Liver (tissue), 9 donors: Measurements from ENCODE around the gene LRMDA. TPM values are rescaled to one million over a fixed set of nuclear protein-coding genes. Genes with fewer than 3 reads are reported as not detected.

ENCODE experiments used
- DNase-seq: peaks from one replicate; pipeline ENCODE4 v3.0.0-alpha.2; 2017; ENCODE audit warnings: low spot score
- H3K27ac ChIP-seq, 2 donors: one replicate each; pipeline ENCODE4 v1.7.0; 2013; ENCODE audit warnings: inconsistent platforms in 2 of 2, low read length in 2 of 2, control low read depth in 1 of 2, low read depth in 1 of 2, mild to moderate bottlenecking in 1 of 2
- H3K27me3 ChIP-seq, 4 donors: one replicate each; pipeline versions ENCODE4 v1.6.1 to v1.7.0; 2013; ENCODE audit warnings: low read length in 3 of 4, inconsistent platforms in 1 of 4, mild to moderate bottlenecking in 1 of 4, moderate library complexity in 1 of 4; ENCODE audit not compliant: control insufficient read depth in 4 of 4, insufficient read depth in 4 of 4
- H3K36me3 ChIP-seq, 4 donors: one replicate each; pipeline versions ENCODE4 v1.6.1 to v1.7.0; 2013; ENCODE audit warnings: low read length in 3 of 4, mild to moderate bottlenecking in 3 of 4, low read depth in 1 of 4, moderate library complexity in 1 of 4; ENCODE audit not compliant: control insufficient read depth in 4 of 4, insufficient read depth in 3 of 4
- H3K4me1 ChIP-seq, 4 donors: one replicate each; pipeline versions ENCODE4 v1.6.1 to v1.7.0; 2013; ENCODE audit warnings: low read length in 3 of 4, mild to moderate bottlenecking in 3 of 4, moderate library complexity in 1 of 4; ENCODE audit not compliant: control insufficient read depth in 4 of 4, insufficient read depth in 4 of 4
- H3K4me3 ChIP-seq, 3 donors: one replicate each; pipeline versions ENCODE4 v1.6.1 to v1.7.0; 2013; ENCODE audit warnings: low read length in 3 of 3, control low read depth in 1 of 3, low read depth in 1 of 3, mild to moderate bottlenecking in 1 of 3
- H3K9ac ChIP-seq, 2 donors: one replicate each; pipeline ENCODE4 v1.7.0; 2013; ENCODE audit warnings: low read length in 2 of 2, mild to moderate bottlenecking in 2 of 2, moderate library complexity in 2 of 2, control low read depth in 1 of 2, low read depth in 1 of 2
- H3K9me3 ChIP-seq, 4 donors: one replicate each; pipeline versions ENCODE4 v1.6.1 to v1.7.0; 2013; ENCODE audit warnings: low read length in 3 of 4; ENCODE audit not compliant: control insufficient read depth in 4 of 4
- CTCF ChIP-seq: fragments of 150-350 bp; IDR thresholded peaks from 2 replicates; pipeline ENCODE4 v1.5.1; 2017; ENCODE audit warnings: improper control_type of control experiment, low read depth, low read length; ENCODE audit not compliant: missing input control
- EGR1 ChIP-seq, 2 donors: IDR thresholded peaks; 2 replicates each; pipeline ENCODE4 v1.6.1; 2016 to 2018; ENCODE audit warnings: antibody characterized with exemption in 2 of 2, low read depth in 2 of 2
- FOXA1 ChIP-seq: IDR thresholded peaks from 2 replicates; pipeline ENCODE4 v1.6.1; 2016; ENCODE audit warnings: antibody characterized with exemption
- FOXA2 ChIP-seq: IDR thresholded peaks from 2 replicates; pipeline ENCODE4 v1.6.1; 2016; ENCODE audit warnings: antibody characterized with exemption
- GABPA ChIP-seq, 2 donors: IDR thresholded peaks in 1 of 2; conservative IDR thresholded peaks in 1 of 2; 2 replicates each; pipeline ENCODE4 v1.6.1; 2016; ENCODE audit warnings: antibody characterized with exemption in 2 of 2, mild to moderate bottlenecking in 1 of 2, moderate library complexity in 1 of 2
- HNF4G ChIP-seq: IDR thresholded peaks from 2 replicates; pipeline ENCODE4 v1.6.1; 2016; ENCODE audit warnings: antibody characterized with exemption
- NR2F2 ChIP-seq: IDR thresholded peaks from 2 replicates; pipeline ENCODE4 v1.6.1; 2016; ENCODE audit warnings: antibody characterized with exemption
- RAD21 ChIP-seq, 2 donors: IDR thresholded peaks; 2 replicates each; pipeline ENCODE4 v1.6.1; 2016; ENCODE audit warnings: antibody characterized with exemption in 2 of 2, mild to moderate bottlenecking in 2 of 2
- REST ChIP-seq: IDR thresholded peaks from 2 replicates; pipeline ENCODE4 v1.6.1; 2016; ENCODE audit warnings: antibody characterized with exemption, mild to moderate bottlenecking
- RXRA ChIP-seq, 2 donors: IDR thresholded peaks; 2 replicates each; pipeline ENCODE4 v1.6.1; 2017 to 2018; ENCODE audit warnings: antibody characterized with exemption in 2 of 2, mild to moderate bottlenecking in 1 of 2
- SP1 ChIP-seq: IDR thresholded peaks from 2 replicates; pipeline ENCODE4 v1.6.1; 2018; ENCODE audit warnings: antibody characterized with exemption, mild to moderate bottlenecking
- TAF1 ChIP-seq: conservative IDR thresholded peaks from 2 replicates; pipeline ENCODE4 v1.6.1; 2016; ENCODE audit warnings: antibody characterized with exemption, mild to moderate bottlenecking
- YY1 ChIP-seq: IDR thresholded peaks from 2 replicates; pipeline ENCODE4 v1.6.1; 2016; ENCODE audit warnings: antibody characterized with exemption, mild to moderate bottlenecking
- ZBTB33 ChIP-seq: IDR thresholded peaks from 2 replicates; pipeline ENCODE4 v1.6.1; 2016; ENCODE audit warnings: antibody characterized with exemption
- WGBS: extraction: QIAGEN DNeasy Blood & Tissue Kit; methylation state at CpG from one replicate; pipeline ENCODE4 v1.1.7; 2013; 5-methylcytosine and 5-hydroxymethylcytosine counted together
- polyA plus RNA-seq, 2 donors: library from polyadenylated mRNA; stranded (reverse) in 1 of 2; unstranded in 1 of 2; fragments of 200-250 nt in 1 of 2; fragments of >200 nt in 1 of 2; fragmentation: Nextera tagmentation in 1 of 2; extraction: Ambion mirVana in 1 of 2; gene quantifications; one replicate each; pipeline versions ENCODE4 v1.2.1 to v1.2.3, GENCODE V29; 2013 to 2015
- total RNA-seq, 2 donors: library from RNA; depleted of rRNA; stranded (reverse); fragments of >200 nt; gene quantifications; one replicate each; pipeline ENCODE4 v1.2.3, GENCODE V29; 2014
- donor health status: healthy.
- donor health status: healthy.
- donor health status: healthy.
- donor health status: healthy.
- donor health status: healthy.

Gene LRMDA
- total and polyA plus RNA-seq, 4 donors, result 7.9 to 15.8 (median 11.3) TPM

GRCh38 chr10:75443362-75443761 is 11.9 kb downstream of the LRMDA start:
- H3K9ac ChIP-seq, result no peak overlapping the region
- WGBS, result 76% methylated on average over 2 of the region's 2 CpGs

GRCh38 chr10:75444781-75445386 is 13.5 kb downstream of the LRMDA start:
- WGBS, result 92% methylated on average over 3 of the region's 3 CpGs
- peaks cover 5 to 21% (median 18%) of the 10 kb centered on the region in 4 donors for H3K4me1 ChIP-seq
- no peak overlapping the region for H3K27ac ChIP-seq
- peaks cover 0 to 2% (median under 1%) of the 10 kb centered on the region in 4 donors for H3K9me3 ChIP-seq
- TF ChIP-seq YY1 (no peak), RAD21 (IDR thresholded peaks at IDR 0.05) (no peak), ZBTB33 (no peak), SP1 (no peak), RXRA (IDR thresholded peaks at IDR 0.05) (no peak)
- no peak overlapping the region for H3K4me3 ChIP-seq
- no peaks in the 10 kb centered on the region for H3K27me3 ChIP-seq
- H3K36me3 ChIP-seq, result peaks cover 0 to 6% (median 2%) of the 10 kb centered on the region in 4 donors
- H3K9ac ChIP-seq, result no peak overlapping the region
- DNase-seq, result no peak

More at GRCh38 chr10:75443362-75443761, 11.9 kb downstream of the LRMDA start:
- no peak overlapping the region for H3K4me3 ChIP-seq
- DNase-seq, result no peak
- H3K9me3 ChIP-seq, result peaks cover 0 to 2% (median under 1%) of the 10 kb centered on the region in 4 donors
- H3K36me3 ChIP-seq, result peaks cover 0 to 6% (median 2%) of the 10 kb centered on the region in 4 donors
- H3K27ac ChIP-seq, result no peak overlapping the region
- no peaks in the 10 kb centered on the region for H3K27me3 ChIP-seq
- TF ChIP-seq RAD21 (IDR thresholded peaks at IDR 0.05) (no peak), FOXA1 (no peak), RXRA (IDR thresholded peaks at IDR 0.05) (no peak), SP1 (no peak), NR2F2 (no peak)
- H3K4me1 ChIP-seq, result peaks cover 6 to 36% (median 28%) of the 10 kb centered on the region in 4 donors

- DNase-seq, result no peak
- WGBS, result 95% methylated on average over 1 of the region's 1 CpG
- H3K9me3 ChIP-seq, result peaks cover 0 to 2% (median under 1%) of the 10 kb centered on the region in 4 donors
Observed at GRCh38 chr10:75446508-75446907, 15.1 kb downstream of the LRMDA start.

More at GRCh38 chr10:75446508-75446907, 15.1 kb downstream of the LRMDA start:
- peaks cover 0 to 8% (median 6%) of the 10 kb centered on the region in 4 donors for H3K4me1 ChIP-seq
- no peak overlapping the region for H3K9ac ChIP-seq
- peaks cover 0 to 6% (median 2%) of the 10 kb centered on the region in 4 donors for H3K36me3 ChIP-seq
- H3K27ac ChIP-seq, result no peak overlapping the region
- H3K4me3 ChIP-seq, result no peak overlapping the region
- TF ChIP-seq NR2F2, result no peak
- no peak for TF ChIP-seq HNF4G
- TF ChIP-seq FOXA1, result no peak
- TF ChIP-seq SP1, result no peak
- no peak for TF ChIP-seq EGR1 (IDR thresholded peaks at IDR 0.05; ENCODE audit: low read depth in 2 of 2)
- TF ChIP-seq REST, result no peak
- TF ChIP-seq ZBTB33, result no peak
- TF ChIP-seq FOXA2, result no peak
- TF ChIP-seq CTCF, result no peak
- TF ChIP-seq TAF1, result no peak
- TF ChIP-seq GABPA (IDR thresholded peaks at IDR 0.05 in 1 of 2, conservative IDR thresholded peaks at IDR 0.05 in 1 of 2), result no peak
- no peaks in the 10 kb centered on the region for H3K27me3 ChIP-seq
